B cell (primary cell): ENCODE data around the gene SLC6A5. TPM values are rescaled to one million over a fixed set of nuclear protein-coding genes. Genes with fewer than 3 reads are reported as not detected.

Experiments
- ATAC-seq: fragments of 200-7000 bp; cut with Tn5 transposase; one replicate; pipeline ENCODE4 v1.10.0; 2021; ENCODE audit warnings: low read depth, mild to moderate bottlenecking, moderate number of reproducible peaks, moderate library complexity
- CTCF ChIA-PET: fragments of 350-600 bp; sonication (Branson Sonifier 250); formaldehyde crosslinking; loops from one replicate; lab custom pipeline; 2021; ENCODE audit warnings: antibody characterized with exemption, inconsistent platforms; lab: Charles Lee
- POLR2A ChIA-PET: fragments of 350-600 bp; sonication (Branson Sonifier 250); formaldehyde crosslinking; loops from one replicate; lab custom pipeline; 2021; ENCODE audit warnings: antibody characterized with exemption; lab: Charles Lee
- DNase-seq: peaks from one replicate; pipeline ENCODE4 v3.0.0; 2013
- H2AFZ ChIP-seq: 2 replicates; pipeline ENCODE4 v1.6.1; 2012; ENCODE audit warnings: mild to moderate bottlenecking, low read depth, low read length; ENCODE audit not compliant: insufficient read depth, poor library complexity, severe bottlenecking
- H3K27ac ChIP-seq, 2 donors: 1 replicate in 1 of 2; 2 replicates in 1 of 2; pipeline ENCODE4 v1.5.1; 2012 to 2013; ENCODE audit warnings: low read length in 2 of 2, mild to moderate bottlenecking in 2 of 2, moderate library complexity in 1 of 2
- H3K27me3 ChIP-seq, 4 experiments: fragments of 200-600 bp in 1 of 4; sonication (generic) in 1 of 4; replicated peaks in 1 of 4; 1 replicate in 2 of 4; 2 replicates in 2 of 4; pipeline versions ENCODE4 v1.6.1 to v1.7.0; 2013 to 2016; ENCODE audit warnings: low read length in 3 of 4, mild to moderate bottlenecking in 2 of 4, mixed read lengths in 1 of 4, moderate library complexity in 1 of 4; ENCODE audit not compliant: insufficient read depth in 4 of 4, control insufficient read depth in 3 of 4; ENCODE audit errors: control extremely low read depth in 1 of 4
- H3K36me3 ChIP-seq, 2 experiments: replicated peaks in 1 of 2; 1 replicate in 1 of 2; 2 replicates in 1 of 2; pipeline versions ENCODE4 v1.6.1 to v1.7.1; 2013; ENCODE audit warnings: low read length in 1 of 2; ENCODE audit not compliant: insufficient read depth in 2 of 2, control insufficient read depth in 1 of 2; ENCODE audit errors: control extremely low read depth in 1 of 2, extremely low read depth in 1 of 2
- H3K4me1 ChIP-seq, 2 donors: fragments of 200-600 bp in 1 of 2; sonication (generic) in 1 of 2; 1 replicate in 1 of 2; 2 replicates in 1 of 2; pipeline versions ENCODE4 v1.5.1 to v1.6.1; 2013 to 2017; ENCODE audit warnings: low read length in 2 of 2; ENCODE audit not compliant: control insufficient read depth in 2 of 2, insufficient read depth in 2 of 2
- H3K4me2 ChIP-seq: replicated peaks from 2 replicates; pipeline ENCODE3; 2012; ENCODE audit warnings: mild to moderate bottlenecking, low read depth, low read length; ENCODE audit not compliant: poor library complexity, severe bottlenecking
- H3K4me3 ChIP-seq, 5 experiments: fragments of 200-600 bp in 1 of 5; sonication (generic) in 1 of 5; 1 replicate in 3 of 5; 2 replicates in 2 of 5; pipeline versions ENCODE4 v1.5.1 to v1.7.0; 2011 to 2016; ENCODE audit warnings: low read length in 4 of 5, mild to moderate bottlenecking in 4 of 5, low read depth in 2 of 5, control low read depth in 1 of 5, moderate library complexity in 1 of 5; ENCODE audit not compliant: insufficient read depth in 1 of 5; ENCODE audit errors: control extremely low read depth in 1 of 5, extremely low read depth in 1 of 5
- H3K79me2 ChIP-seq: fragments of 200-600 bp; sonication (generic); one replicate; pipeline ENCODE4 v1.6.0; 2016; ENCODE audit warnings: low read length; ENCODE audit not compliant: control insufficient read depth, insufficient read depth
- H3K9ac ChIP-seq: fragments of 200-600 bp; sonication (generic); 2 replicates; pipeline ENCODE4 v1.6.1; 2017; ENCODE audit warnings: mild to moderate bottlenecking, low read length, moderate library complexity
- H3K9me3 ChIP-seq, 3 donors: one replicate each; pipeline versions ENCODE4 v1.6.1 to v1.7.1; 2013; ENCODE audit warnings: low read length in 2 of 3; ENCODE audit not compliant: control insufficient read depth in 2 of 3, insufficient read depth in 1 of 3; ENCODE audit errors: control extremely low read depth in 1 of 3
- H4K20me1 ChIP-seq: 2 replicates; pipeline ENCODE4 v1.6.0; 2012; ENCODE audit warnings: mild to moderate bottlenecking, low read length; ENCODE audit not compliant: insufficient read depth, control insufficient read depth, poor library complexity, severe bottlenecking
- H3K27ac Mint-ChIP-seq: one replicate; pipeline ENCODE4 v1.8.0; 2021; ENCODE audit warnings: mixed read lengths
- H3K27me3 Mint-ChIP-seq: one replicate; pipeline ENCODE4 v1.8.0; 2021; ENCODE audit warnings: mixed read lengths
- H3K4me1 Mint-ChIP-seq: one replicate; pipeline ENCODE4 v1.8.0; 2021; ENCODE audit warnings: mixed read lengths
- H3K4me3 Mint-ChIP-seq: one replicate; pipeline ENCODE4 v1.8.0; 2021; ENCODE audit warnings: mixed read lengths
- H3K9me3 Mint-ChIP-seq: one replicate; pipeline ENCODE4 v1.8.0; 2022; ENCODE audit warnings: mixed read lengths; ENCODE audit not compliant: insufficient read depth
- EZH2 ChIP-seq: IDR thresholded peaks from 2 replicates; pipeline ENCODE4 v1.6.1; 2012; ENCODE audit warnings: borderline replicate concordance, low read depth, mild to moderate bottlenecking, moderate library complexity, low read length; ENCODE audit not compliant: insufficient read depth, poor library complexity, severe bottlenecking
- WGBS: methylation state at CpG from one replicate; pipeline ENCODE4 v1.1.5; 2013; ENCODE audit warnings: missing lambda C conversion rate; ENCODE audit not compliant: insufficient coverage; 5-methylcytosine and 5-hydroxymethylcytosine counted together
- intact Hi-C: fragments of 100-400 bp; cut with micrococcal nuclease; formaldehyde crosslinking; loops from one replicate; pipeline ENCODE4 v1.10.0; 2022
- polyA plus RNA-seq: library from polyadenylated mRNA; depleted of rRNA; stranded (reverse); fragments of >200 nt; gene quantifications from 2 replicates; pipeline ENCODE4 v1.2.3, GENCODE V29; 2012
- total RNA-seq, 2 donors: library from RNA; stranded (reverse); fragments of 120-200 nt in 1 of 2; gene quantifications; 1 replicate in 1 of 2; 2 replicates in 1 of 2; pipeline versions ENCODE4 v1.2.3 to v1.2.4, GENCODE V29; 2013 to 2022
- TF ChIP-seq, protein P1 (sequence below): fragments of 200-600 bp; IDR thresholded peaks from one replicate; pipeline ENCODE4 v1.8.0; 2022; ENCODE audit warnings: antibody characterized with exemption, mild to moderate bottlenecking

Gene SLC6A5
- total and polyA plus RNA-seq, 2 donors (not counting 1 experiment from before 2014, with no cell fraction given) = not detected

- peaks cover 3% of the 10 kb centered on the region for H3K4me1 Mint-ChIP-seq
- no peak for DNase-seq
- Histone ChIP-seq H3K36me3 (no peaks in the 10 kb centered on the region), H4K20me1 (no peaks in the 10 kb centered on the region), H3K9me3 (peaks cover 0 to 11% (median 0%) of the 10 kb centered on the region in 3 donors), H3K9ac (no peak overlapping the region), H2AFZ (no peak overlapping the region), H3K27me3 (peaks cover 0 to 27% (median 15%) of the 10 kb centered on the region in 4 experiments), H3K27ac (no peak overlapping the region), H3K4me2 (no peak overlapping the region), H3K4me3 (no peak overlapping the region), H3K4me1 (peaks cover 0 to 12% of the 10 kb centered on the region in 2 donors), H3K79me2 (no peaks in the 10 kb centered on the region)
- H3K4me3 Mint-ChIP-seq = no peak overlapping the region
- ChIA-PET POLR2A (no interaction called here), CTCF (no interaction called here)
- no peak overlapping the region for H3K27ac Mint-ChIP-seq
- no peaks in the 10 kb centered on the region for H3K9me3 Mint-ChIP-seq
- TF ChIP-seq EZH2 = no peak
- TF ChIP-seq, protein P1, sequence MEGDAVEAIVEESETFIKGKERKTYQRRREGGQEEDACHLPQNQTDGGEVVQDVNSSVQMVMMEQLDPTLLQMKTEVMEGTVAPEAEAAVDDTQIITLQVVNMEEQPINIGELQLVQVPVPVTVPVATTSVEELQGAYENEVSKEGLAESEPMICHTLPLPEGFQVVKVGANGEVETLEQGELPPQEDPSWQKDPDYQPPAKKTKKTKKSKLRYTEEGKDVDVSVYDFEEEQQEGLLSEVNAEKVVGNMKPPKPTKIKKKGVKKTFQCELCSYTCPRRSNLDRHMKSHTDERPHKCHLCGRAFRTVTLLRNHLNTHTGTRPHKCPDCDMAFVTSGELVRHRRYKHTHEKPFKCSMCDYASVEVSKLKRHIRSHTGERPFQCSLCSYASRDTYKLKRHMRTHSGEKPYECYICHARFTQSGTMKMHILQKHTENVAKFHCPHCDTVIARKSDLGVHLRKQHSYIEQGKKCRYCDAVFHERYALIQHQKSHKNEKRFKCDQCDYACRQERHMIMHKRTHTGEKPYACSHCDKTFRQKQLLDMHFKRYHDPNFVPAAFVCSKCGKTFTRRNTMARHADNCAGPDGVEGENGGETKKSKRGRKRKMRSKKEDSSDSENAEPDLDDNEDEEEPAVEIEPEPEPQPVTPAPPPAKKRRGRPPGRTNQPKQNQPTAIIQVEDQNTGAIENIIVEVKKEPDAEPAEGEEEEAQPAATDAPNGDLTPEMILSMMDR = no peak
- peaks cover 44% of the 10 kb centered on the region for H3K27me3 Mint-ChIP-seq
- no CpG with 5 or more reads among the region's 2 CpGs for WGBS
- no peak for ATAC-seq
- intact Hi-C loops = no loop called here
Observed at GRCh38 chr11:20592741-20593140, 6.7 kb upstream of the SLC6A5 start.

DNA sequence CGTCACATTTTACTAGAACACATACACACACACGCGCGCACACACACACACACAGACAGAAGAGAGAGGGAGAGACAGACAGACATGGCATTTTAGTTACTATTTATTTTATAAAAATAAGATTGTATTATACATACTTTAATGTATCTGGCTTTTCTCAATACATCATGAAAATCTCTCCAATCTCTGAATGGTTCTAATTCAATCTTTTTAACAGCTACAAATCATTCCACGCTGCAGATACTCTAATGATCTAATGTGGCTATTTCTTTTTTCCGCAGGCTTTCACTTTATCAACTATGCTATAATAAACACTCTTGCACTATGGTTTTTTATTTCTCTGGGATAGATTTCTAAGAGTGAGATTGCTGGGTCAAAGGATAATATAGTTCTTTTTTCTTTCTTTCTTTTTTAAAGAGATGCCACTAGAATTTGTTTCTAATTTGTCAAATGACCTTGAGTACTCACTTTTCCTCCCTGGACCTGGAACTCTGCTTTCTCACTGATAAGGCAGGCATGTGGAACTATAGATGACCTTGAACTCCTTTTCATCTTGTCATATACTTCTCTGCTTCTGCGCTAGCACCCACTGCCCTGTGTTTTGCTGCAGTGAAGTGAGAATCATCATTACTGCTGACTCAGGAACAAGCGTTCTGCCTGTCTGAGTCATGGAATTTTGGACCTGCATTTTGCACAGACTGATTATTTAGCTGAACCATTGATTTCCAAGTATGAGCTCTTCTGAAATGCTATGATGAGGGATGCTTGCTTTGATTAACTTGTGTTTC, 4.9 kb upstream of the SLC6A5 start:
- peaks cover 0 to 43% (median 26%) of the 10 kb centered on the region in 4 experiments for H3K27me3 ChIP-seq
- DNase-seq (no peak), ATAC-seq (no peak)
- CTCF ChIA-PET = no interaction called here
- WGBS = 74% methylated on average over 2 of the region's 8 CpGs
- Mint-ChIP-seq H3K4me1 (peaks cover 3% of the 10 kb centered on the region), H3K4me3 (no peak overlapping the region), H3K27ac (no peak overlapping the region), H3K27me3 (peaks cover 45% of the 10 kb centered on the region), H3K9me3 (no peaks in the 10 kb centered on the region)
- peaks cover 0 to 12% of the 10 kb centered on the region in 2 donors for H3K4me1 ChIP-seq
- H3K4me2 ChIP-seq = no peak overlapping the region
- POLR2A ChIA-PET = no interaction called here
- intact Hi-C loops = no loop called here
- H2AFZ ChIP-seq = no peak overlapping the region
- TF ChIP-seq EZH2 = no peak
- TF ChIP-seq, protein P1 = no peak
- no peak overlapping the region for H3K9ac ChIP-seq
- no peak overlapping the region for H3K4me3 ChIP-seq
- H3K27ac ChIP-seq = no peak overlapping the region
- H3K36me3 ChIP-seq = no peaks in the 10 kb centered on the region
- no peaks in the 10 kb centered on the region for H3K79me2 ChIP-seq
- no peaks in the 10 kb centered on the region for H4K20me1 ChIP-seq
- H3K9me3 ChIP-seq = peaks cover 0 to 20% (median 1%) of the 10 kb centered on the region in 3 donors
